Transverse colon (tissue), 4 donors: Measurements from ENCODE around the gene GPR107.

Source experiments
- CTCF ChIP-seq, 5 experiments: fragments of 200-600 bp in 3 of 5; fragments of 450-650 bp in 2 of 5; sonication (generic) in 3 of 5; IDR thresholded peaks; 1 replicate in 2 of 5; 2 replicates in 3 of 5; pipeline ENCODE4 v1.5.1; 2016 to 2017; ENCODE audit warnings: antibody characterized with exemption in 5 of 5, inconsistent platforms in 3 of 5, mild to moderate bottlenecking in 2 of 5, moderate library complexity in 1 of 5
- EP300 ChIP-seq: sonication (generic); formaldehyde crosslinking; IDR thresholded peaks from one replicate; pipeline ENCODE4 v1.6.1; 2017; ENCODE audit warnings: antibody characterized with exemption, low read depth
- POLR2AphosphoS5 ChIP-seq, 3 donors: sonication (generic); formaldehyde crosslinking; IDR thresholded peaks; one replicate each; pipeline ENCODE4 v1.6.1; 2016; ENCODE audit warnings: antibody characterized with exemption in 3 of 3

- TF ChIP-seq CTCF (IDR thresholded peaks at IDR 0.05) (no peak), EP300 (no peak), POLR2AphosphoS5 (IDR thresholded peaks at IDR 0.05) (no peak)
These were observed 64.3 kb downstream of the GPR107 start for GRCh38 chr9:130117816-130118632.
